SK-N-SH treated with all-trans-retinoic acid at 6 μM for 48 hours (cell line): ENCODE data around the gene KRT40.

Experiments used
- ATAC-seq: fragments of 200-7000 bp; cut with Tn5 transposase; 3 replicates; pipeline ENCODE4 v1.9.1; 2020; ENCODE audit warnings: mild to moderate bottlenecking, moderate library complexity
- ARNTL ChIP-seq: fragments of 450-650 bp; formaldehyde crosslinking; IDR thresholded peaks from 2 replicates; pipeline ENCODE4 v1.5.0; 2020; ENCODE audit warnings: low read depth, mild to moderate bottlenecking, moderate library complexity, borderline replicate concordance
- BACH2 ChIP-seq: fragments of 250-450 bp; sonication (Bioruptor Pico); IDR thresholded peaks from 2 replicates; pipeline ENCODE4 v1.9.0; 2021; ENCODE audit warnings: mild to moderate bottlenecking, borderline replicate concordance
- CREB5 ChIP-seq: fragments of 250-450 bp; sonication (Bioruptor Pico); IDR thresholded peaks from 2 replicates; pipeline ENCODE4 v1.5.1; 2020; ENCODE audit warnings: low read depth, mild to moderate bottlenecking, moderate library complexity
- CSDC2 ChIP-seq: fragments of 250-450 bp; sonication (Bioruptor Pico); IDR thresholded peaks from 2 replicates; pipeline ENCODE4 v1.5.0; 2020; ENCODE audit warnings: mild to moderate bottlenecking, moderate library complexity
- ESRRG ChIP-seq: fragments of 250-450 bp; sonication (Bioruptor Pico); IDR thresholded peaks from 2 replicates; pipeline ENCODE4 v1.6.1; 2021; ENCODE audit warnings: mild to moderate bottlenecking
- GLIS3 ChIP-seq: fragments of 250-450 bp; sonication (Bioruptor Pico); IDR thresholded peaks from 2 replicates; pipeline ENCODE4 v1.5.0; 2020; ENCODE audit warnings: mild to moderate bottlenecking, moderate library complexity
- ISL1 ChIP-seq: fragments of 250-450 bp; sonication (Bioruptor Pico); IDR thresholded peaks from 2 replicates; pipeline ENCODE4 v2.1.2; 2022; ENCODE audit warnings: mild to moderate bottlenecking, moderate library complexity
- OSR1 ChIP-seq: fragments of 250-450 bp; sonication (Bioruptor Pico); IDR thresholded peaks from 2 replicates; pipeline ENCODE4 v1.8.0; 2022; ENCODE audit warnings: moderate library complexity, mild to moderate bottlenecking, inconsistent platforms
- PATZ1 ChIP-seq: fragments of 250-450 bp; sonication (Bioruptor Pico); IDR thresholded peaks from 2 replicates; pipeline ENCODE4 v1.8.0; 2020; ENCODE audit warnings: mild to moderate bottlenecking, moderate library complexity, borderline replicate concordance
- POU6F1 ChIP-seq: fragments of 250-450 bp; sonication (Bioruptor Pico); IDR thresholded peaks from 2 replicates; pipeline ENCODE4 v1.8.0; 2021; ENCODE audit warnings: low read depth, mild to moderate bottlenecking, moderate library complexity, borderline replicate concordance
- PPARA ChIP-seq: fragments of 250-450 bp; sonication (Bioruptor Pico); IDR thresholded peaks from 2 replicates; pipeline ENCODE4 v1.5.0; 2020; ENCODE audit warnings: mild to moderate bottlenecking, borderline replicate concordance
- RARB ChIP-seq: fragments of 250-450 bp; sonication (Bioruptor Pico); IDR thresholded peaks from 2 replicates; pipeline ENCODE4 v1.8.0; 2021; ENCODE audit warnings: mild to moderate bottlenecking, moderate library complexity
- SNAI2 ChIP-seq: fragments of 250-450 bp; sonication (Bioruptor Pico); IDR thresholded peaks from 2 replicates; pipeline ENCODE4 v1.5.0; 2020; ENCODE audit warnings: mild to moderate bottlenecking, moderate library complexity
- TOX ChIP-seq: fragments of 250-450 bp; sonication (Bioruptor Pico); IDR thresholded peaks from 2 replicates; pipeline ENCODE4 v1.8.0; 2021; ENCODE audit warnings: mild to moderate bottlenecking, moderate library complexity, borderline replicate concordance
- TSHZ2 ChIP-seq: fragments of 250-450 bp; sonication (Bioruptor Pico); IDR thresholded peaks from 2 replicates; pipeline ENCODE4 v1.5.0; 2020; ENCODE audit warnings: mild to moderate bottlenecking, moderate library complexity
- ZC3H10 ChIP-seq: fragments of 250-450 bp; sonication (Bioruptor Pico); IDR thresholded peaks from 2 replicates; pipeline ENCODE4 v1.5.1; 2021; ENCODE audit warnings: mild to moderate bottlenecking, moderate library complexity
- ZFP3 ChIP-seq: fragments of 250-450 bp; sonication (Bioruptor Pico); IDR thresholded peaks from 2 replicates; pipeline ENCODE4 v1.5.0; 2020; ENCODE audit warnings: mild to moderate bottlenecking, moderate library complexity
- ZFP30 ChIP-seq: fragments of 450-650 bp; formaldehyde crosslinking; IDR thresholded peaks from 2 replicates; pipeline ENCODE4 v1.5.0; 2022; ENCODE audit warnings: mild to moderate bottlenecking, moderate library complexity
- ZNF565 ChIP-seq: fragments of 450-650 bp; formaldehyde crosslinking; conservative IDR thresholded peaks from 2 replicates; pipeline ENCODE4 v1.5.0; 2020; ENCODE audit warnings: low read depth, mild to moderate bottlenecking, moderate library complexity
- ZNF70 ChIP-seq: fragments of 450-650 bp; formaldehyde crosslinking; IDR thresholded peaks from 2 replicates; pipeline ENCODE4 v1.5.0; 2020; ENCODE audit warnings: mild to moderate bottlenecking, moderate library complexity
- TF ChIP-seq, protein P1 (sequence below): fragments of 250-450 bp; sonication (Bioruptor Pico); IDR thresholded peaks from 2 replicates; pipeline ENCODE4 v1.5.1; 2021; ENCODE audit warnings: mild to moderate bottlenecking, moderate library complexity

KRT40 gene

DNA sequence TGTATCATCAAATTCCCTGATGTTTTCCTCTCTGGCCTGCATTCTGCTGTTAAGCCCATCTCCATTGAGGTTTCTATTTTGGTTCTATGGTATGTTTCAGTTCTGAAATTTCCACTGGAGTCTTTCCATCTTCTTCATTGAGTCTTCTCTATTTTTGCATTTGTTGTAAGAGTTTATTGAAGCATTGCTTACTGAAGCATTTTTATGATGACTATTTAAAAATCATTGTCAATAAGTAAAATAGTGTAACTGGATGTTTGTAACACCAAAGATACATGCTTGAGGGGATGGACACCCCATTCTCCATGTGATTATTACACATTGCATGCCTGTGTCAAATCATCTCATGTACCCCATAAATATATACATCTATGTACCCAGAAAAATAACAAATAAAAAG lies 8.6 kb downstream of the KRT40 start (continued):
- TF ChIP-seq CREB5 (CRISPR knock-in tag) (no peak), RARB (no peak), SNAI2 (no peak)

DNA sequence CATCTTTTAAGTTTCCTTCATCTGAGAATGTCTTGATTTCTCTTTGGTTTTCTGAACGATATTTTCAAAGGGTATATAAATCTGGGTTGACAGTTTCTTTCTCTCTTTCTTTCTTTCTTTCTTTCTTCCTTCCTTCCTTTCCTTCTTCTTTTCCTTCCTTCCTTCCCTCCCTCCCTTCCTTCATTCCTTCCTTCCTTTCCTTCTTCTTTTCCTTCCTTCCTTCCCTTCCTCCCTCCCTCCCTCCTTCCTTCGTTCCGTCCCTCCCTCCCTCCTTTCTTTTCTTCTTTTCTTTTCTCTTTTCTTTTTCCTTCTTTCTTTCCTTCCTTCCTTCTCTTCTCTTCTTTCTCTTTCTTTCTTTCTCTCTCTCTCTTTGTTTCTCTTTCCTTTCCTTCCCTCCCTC lies 9.8 kb downstream of the KRT40 start:
- TF ChIP-seq ZNF70, result no peak
- no peak for TF ChIP-seq PATZ1
- TF ChIP-seq GLIS3 (CRISPR knock-in tag), result no peak
- TF ChIP-seq, all 23 proteins: peak for 0
- no peak for ATAC-seq

DNA sequence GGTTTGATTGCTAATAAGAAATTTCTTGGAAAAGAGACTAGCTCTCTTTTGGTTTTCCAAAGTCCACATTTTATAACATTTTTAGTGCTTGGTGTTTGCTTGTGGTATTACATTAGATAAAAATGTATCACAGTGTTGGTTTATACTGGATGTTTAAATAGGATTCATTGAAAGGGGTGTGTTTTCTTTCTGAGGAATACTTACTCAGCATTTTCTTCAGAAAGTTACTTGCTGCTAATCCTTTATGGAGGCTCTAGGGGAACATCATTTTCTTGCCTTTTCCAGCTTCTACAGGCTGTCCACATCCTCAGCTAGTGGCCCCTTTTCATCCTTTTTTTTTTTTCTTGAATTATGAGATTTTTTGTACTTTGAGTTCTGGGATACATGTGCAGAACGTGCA lies 16.5 kb downstream of the KRT40 start:
- TF ChIP-seq TOX (CRISPR knock-in tag) (no peak), PATZ1 (no peak), ESRRG (CRISPR knock-in tag) (no peak), CSDC2 (CRISPR knock-in tag) (no peak), ISL1 (no peak), ZFP30 (CRISPR knock-in tag) (no peak), ARNTL (no peak), TSHZ2 (CRISPR knock-in tag) (no peak), OSR1 (CRISPR knock-in tag) (no peak), PPARA (CRISPR knock-in tag) (no peak), ZFP3 (CRISPR knock-in tag) (no peak), GLIS3 (CRISPR knock-in tag) (no peak), SNAI2 (no peak), POU6F1 (no peak), ZNF70 (no peak), BACH2 (CRISPR knock-in tag) (no peak)
- TF ChIP-seq, protein P1, sequence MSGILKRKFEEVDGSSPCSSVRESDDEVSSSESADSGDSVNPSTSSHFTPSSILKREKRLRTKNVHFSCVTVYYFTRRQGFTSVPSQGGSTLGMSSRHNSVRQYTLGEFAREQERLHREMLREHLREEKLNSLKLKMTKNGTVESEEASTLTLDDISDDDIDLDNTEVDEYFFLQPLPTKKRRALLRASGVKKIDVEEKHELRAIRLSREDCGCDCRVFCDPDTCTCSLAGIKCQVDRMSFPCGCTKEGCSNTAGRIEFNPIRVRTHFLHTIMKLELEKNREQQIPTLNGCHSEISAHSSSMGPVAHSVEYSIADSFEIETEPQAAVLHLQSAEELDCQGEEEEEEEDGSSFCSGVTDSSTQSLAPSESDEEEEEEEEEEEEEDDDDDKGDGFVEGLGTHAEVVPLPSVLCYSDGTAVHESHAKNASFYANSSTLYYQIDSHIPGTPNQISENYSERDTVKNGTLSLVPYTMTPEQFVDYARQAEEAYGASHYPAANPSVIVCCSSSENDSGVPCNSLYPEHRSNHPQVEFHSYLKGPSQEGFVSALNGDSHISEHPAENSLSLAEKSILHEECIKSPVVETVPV (CRISPR knock-in tag), result no peak
- ATAC-seq, result no peak

GRCh38 chr17:40966848-40967247 lies 17.3 kb downstream of the KRT40 start, which contains the start of gene KRT39:
Gene KRT39 (minus strand): TSS chr17:40966948. CDS start chr17:40966856, 92 bp downstream.
- TF ChIP-seq PPARA (CRISPR knock-in tag), result no peak
- TF ChIP-seq ZNF565, result no peak
- TF ChIP-seq ZC3H10 (CRISPR knock-in tag), result no peak
- no peak for TF ChIP-seq POU6F1
- no peak for TF ChIP-seq RARB
- no peak for TF ChIP-seq BACH2 (CRISPR knock-in tag)
- no peak for TF ChIP-seq ZNF70
- no peak for TF ChIP-seq ISL1
- no peak for ATAC-seq
